ENCODE results near the gene PSMD5. TPM values are rescaled to one million over a fixed set of nuclear protein-coding genes. Genes with fewer than 3 reads are reported as not detected.
A peak's percentile ranks its signal among the peaks of the same experiment; 100 is the strongest.

The PSMD5 gene
- total RNA-seq, 1 donor from 2014 or later = 56.1 TPM

GRCh38 chr9:120889606-120890271 lies 47.0 kb upstream of the PSMD5 start:
- TF ChIP-seq, protein P1, sequence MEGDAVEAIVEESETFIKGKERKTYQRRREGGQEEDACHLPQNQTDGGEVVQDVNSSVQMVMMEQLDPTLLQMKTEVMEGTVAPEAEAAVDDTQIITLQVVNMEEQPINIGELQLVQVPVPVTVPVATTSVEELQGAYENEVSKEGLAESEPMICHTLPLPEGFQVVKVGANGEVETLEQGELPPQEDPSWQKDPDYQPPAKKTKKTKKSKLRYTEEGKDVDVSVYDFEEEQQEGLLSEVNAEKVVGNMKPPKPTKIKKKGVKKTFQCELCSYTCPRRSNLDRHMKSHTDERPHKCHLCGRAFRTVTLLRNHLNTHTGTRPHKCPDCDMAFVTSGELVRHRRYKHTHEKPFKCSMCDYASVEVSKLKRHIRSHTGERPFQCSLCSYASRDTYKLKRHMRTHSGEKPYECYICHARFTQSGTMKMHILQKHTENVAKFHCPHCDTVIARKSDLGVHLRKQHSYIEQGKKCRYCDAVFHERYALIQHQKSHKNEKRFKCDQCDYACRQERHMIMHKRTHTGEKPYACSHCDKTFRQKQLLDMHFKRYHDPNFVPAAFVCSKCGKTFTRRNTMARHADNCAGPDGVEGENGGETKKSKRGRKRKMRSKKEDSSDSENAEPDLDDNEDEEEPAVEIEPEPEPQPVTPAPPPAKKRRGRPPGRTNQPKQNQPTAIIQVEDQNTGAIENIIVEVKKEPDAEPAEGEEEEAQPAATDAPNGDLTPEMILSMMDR (IDR thresholded peaks at IDR 0.05; ENCODE audit: unreplicated experiment) = no peak
- DNase-seq (ENCODE audit: low spot score in 2 of 2, unreplicated experiment in 2 of 2) = no peak
- H3K4me3 Mint-ChIP-seq = no peak overlapping the region
- no peaks in the 10 kb centered on the region for H3K27me3 Mint-ChIP-seq (ENCODE audit: low read depth)
- H3K36me3 Mint-ChIP-seq = no peaks in the 10 kb centered on the region
- H3K27ac Mint-ChIP-seq = peak overlapping the region; percentile 30
- no peaks in the 10 kb centered on the region for H3K9me3 Mint-ChIP-seq
- peaks cover 25% of the 10 kb centered on the region for H3K4me1 Mint-ChIP-seq

- H3K27me3 Mint-ChIP-seq (ENCODE audit: low read depth) = peaks cover 2% of the 10 kb centered on the region
- no peaks in the 10 kb centered on the region for H3K9me3 Mint-ChIP-seq
- H3K4me1 Mint-ChIP-seq = peaks cover 25% of the 10 kb centered on the region
- TF ChIP-seq, protein P1 (IDR thresholded peaks at IDR 0.05; ENCODE audit: unreplicated experiment) = no peak
- no peak overlapping the region for H3K4me3 Mint-ChIP-seq
- no peak for DNase-seq (ENCODE audit: low spot score in 2 of 2, unreplicated experiment in 2 of 2)
- H3K36me3 Mint-ChIP-seq = no peaks in the 10 kb centered on the region
- no peak overlapping the region for H3K27ac Mint-ChIP-seq
Observed at GRCh38 chr9:120888626-120889025, 45.9 kb upstream of the PSMD5 start.

DNA sequence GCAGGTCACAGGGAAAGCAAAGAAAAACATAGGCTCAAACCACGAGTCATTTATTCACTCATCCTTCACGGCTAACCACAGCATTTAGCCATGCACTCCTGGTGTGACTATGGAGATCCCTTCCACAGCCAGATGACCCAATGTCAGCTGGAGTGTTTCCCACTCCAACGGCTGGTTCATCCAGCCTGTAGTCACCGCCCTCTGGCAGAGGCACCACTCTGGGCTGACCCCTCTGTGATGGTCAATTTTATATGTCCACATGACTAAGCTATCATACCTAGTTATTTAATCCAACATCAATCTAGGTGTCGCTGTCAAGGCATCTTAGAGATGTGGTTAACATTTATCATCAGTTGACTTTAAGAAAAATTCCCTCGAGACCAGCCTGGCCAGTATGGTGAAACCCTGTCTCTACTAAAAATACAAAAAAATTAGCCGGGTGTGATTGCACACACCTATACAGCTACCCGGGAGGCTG lies 43.8 kb upstream of the PSMD5 start:
- Mint-ChIP-seq H3K27me3 (ENCODE audit: low read depth) (peaks cover 2% of the 10 kb centered on the region), H3K4me3 (no peak overlapping the region), H3K4me1 (peaks cover 22% of the 10 kb centered on the region), H3K36me3 (no peaks in the 10 kb centered on the region), H3K27ac (no peak overlapping the region), H3K9me3 (no peaks in the 10 kb centered on the region)
- TF ChIP-seq, protein P1 (IDR thresholded peaks at IDR 0.05; ENCODE audit: unreplicated experiment) = no peak
- DNase-seq (ENCODE audit: low spot score in 2 of 2, unreplicated experiment in 2 of 2) = no peak

DNA sequence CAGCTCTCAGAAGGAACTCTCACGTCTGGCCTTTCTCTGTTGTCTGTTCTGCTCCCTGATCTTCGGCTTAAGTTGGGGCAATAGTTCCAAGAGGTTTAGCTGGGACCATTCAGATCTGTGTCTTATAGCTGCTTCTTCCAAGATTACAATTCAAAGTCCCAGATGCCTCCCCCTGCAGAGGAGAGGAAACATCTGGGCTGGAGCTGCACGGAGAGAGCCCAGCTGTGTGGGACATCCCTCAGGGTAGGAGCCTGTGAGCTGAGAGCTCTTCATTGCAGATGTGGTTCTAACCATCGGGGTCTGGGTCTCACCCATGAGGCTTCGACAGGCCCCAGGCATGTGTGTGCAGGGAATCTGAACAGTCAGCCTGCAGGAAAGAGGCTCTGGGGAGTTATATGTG lies 43.2 kb upstream of the PSMD5 start:
- Mint-ChIP-seq H3K27me3 (ENCODE audit: low read depth) (peaks cover 4% of the 10 kb centered on the region), H3K9me3 (no peaks in the 10 kb centered on the region), H3K4me1 (peaks cover 22% of the 10 kb centered on the region), H3K27ac (peak overlapping the region; percentile 51), H3K4me3 (no peak overlapping the region), H3K36me3 (no peaks in the 10 kb centered on the region)
- TF ChIP-seq, protein P1 (IDR thresholded peaks at IDR 0.05; ENCODE audit: unreplicated experiment) = no peak
- no peak for DNase-seq (ENCODE audit: low spot score in 2 of 2, unreplicated experiment in 2 of 2)

- peak overlapping the region; percentile 39 for H3K27ac Mint-ChIP-seq
- H3K9me3 Mint-ChIP-seq = no peaks in the 10 kb centered on the region
- DNase-seq (ENCODE audit: low spot score in 2 of 2, unreplicated experiment in 2 of 2) = no peak
- H3K4me3 Mint-ChIP-seq = no peak overlapping the region
- H3K36me3 Mint-ChIP-seq = no peaks in the 10 kb centered on the region
- H3K27me3 Mint-ChIP-seq (ENCODE audit: low read depth) = peaks cover 9% of the 10 kb centered on the region
- H3K4me1 Mint-ChIP-seq = peaks cover 17% of the 10 kb centered on the region
- TF ChIP-seq, protein P1 (IDR thresholded peaks at IDR 0.05; ENCODE audit: unreplicated experiment) = no peak
Observed at GRCh38 chr9:120885457-120885856, 42.7 kb upstream of the PSMD5 start.

Measured in mesothelial cell of epicardium (in vitro differentiated cells).